GM21576 (cell line): ENCODE results near the gene SPRR4.

Experiments used
- ATAC-seq: cut with Tn5 transposase; IDR thresholded peaks from one replicate; pipeline ENCODE4 v1.9.1; 2021; ENCODE audit warnings: mild to moderate bottlenecking, moderate library complexity; ENCODE audit not compliant: unreplicated experiment

SPRR4 gene, protein sequence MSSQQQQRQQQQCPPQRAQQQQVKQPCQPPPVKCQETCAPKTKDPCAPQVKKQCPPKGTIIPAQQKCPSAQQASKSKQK

DNA sequence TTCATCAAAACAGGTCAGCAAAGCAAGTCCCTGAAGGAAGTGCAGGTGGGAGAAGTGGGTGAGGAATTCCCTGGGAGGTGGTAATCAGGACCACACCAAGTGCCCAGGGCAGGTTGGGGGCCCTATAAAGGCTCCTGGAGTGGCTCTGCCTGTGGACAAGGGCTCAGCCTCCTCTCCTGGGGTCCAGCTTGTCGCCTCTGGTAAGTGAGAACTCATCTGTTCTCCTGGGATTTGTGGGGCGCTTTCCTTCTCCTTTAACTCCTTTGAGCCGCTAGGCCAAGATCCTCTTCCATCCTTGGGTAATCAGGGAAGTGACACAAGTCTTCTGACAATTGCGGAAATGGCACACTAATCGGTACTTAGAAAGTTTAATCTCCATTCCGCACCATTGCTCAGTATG lies at the start of gene SPRR4:
SPRR4 (plus strand) TSS at position 154 of the 400 bp plus-strand sequence. CDS start 1,243 bp downstream, outside the sequence.
- ATAC-seq, result no peak

GRCh38 chr1:152924191-152924590 lies 46.3 kb upstream of the SPRR4 start:
- no peak for ATAC-seq

DNA sequence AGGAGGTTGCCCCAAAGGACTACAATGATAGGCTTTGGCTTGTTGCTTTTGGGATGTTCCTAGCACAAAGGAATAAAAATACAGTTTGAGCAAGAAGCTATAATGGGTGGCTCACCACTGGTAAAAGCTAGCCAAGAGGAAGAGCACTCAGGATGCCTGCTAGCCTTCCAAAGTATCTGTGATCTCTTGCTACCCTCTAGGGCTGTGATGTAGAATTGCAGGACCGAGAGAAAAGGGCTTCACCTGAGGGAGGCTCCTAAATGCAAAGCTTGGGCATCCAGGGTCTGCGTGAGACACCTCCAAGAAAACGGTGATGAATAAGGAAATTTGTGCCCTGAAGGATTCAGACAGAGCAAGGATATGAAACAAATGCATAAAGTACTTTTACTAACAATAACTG lies 44.4 kb upstream of the SPRR4 start:
- no peak for ATAC-seq

DNA sequence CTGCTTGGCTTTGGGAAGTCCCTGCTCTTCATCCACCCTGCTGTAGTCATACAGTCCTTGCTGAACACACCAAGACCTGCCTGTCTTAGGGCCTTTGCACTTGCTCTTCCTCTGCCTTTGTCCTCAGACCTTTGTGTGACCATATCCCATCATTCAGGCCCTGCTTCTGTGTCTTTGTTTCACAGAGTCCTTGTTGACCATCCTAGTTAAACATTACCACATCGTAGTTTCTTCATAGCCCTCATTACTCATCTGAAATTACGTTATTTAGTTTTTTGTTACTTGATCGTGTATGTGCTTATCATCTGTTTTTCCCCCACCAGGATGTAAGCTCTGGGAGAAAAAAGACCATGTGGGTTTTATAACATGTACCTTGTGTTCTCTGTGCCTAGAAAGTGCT lies 41.8 kb upstream of the SPRR4 start:
- no peak for ATAC-seq

GRCh38 chr1:152932170-152932811 lies 38.2 kb upstream of the SPRR4 start:
- no peak for ATAC-seq

- no peak for ATAC-seq
These were observed 37.3 kb upstream of the SPRR4 start for GRCh38 chr1:152933196-152933595.

- ATAC-seq, result no peak
These were observed 29.8 kb upstream of the SPRR4 start for GRCh38 chr1:152940614-152941013.

DNA sequence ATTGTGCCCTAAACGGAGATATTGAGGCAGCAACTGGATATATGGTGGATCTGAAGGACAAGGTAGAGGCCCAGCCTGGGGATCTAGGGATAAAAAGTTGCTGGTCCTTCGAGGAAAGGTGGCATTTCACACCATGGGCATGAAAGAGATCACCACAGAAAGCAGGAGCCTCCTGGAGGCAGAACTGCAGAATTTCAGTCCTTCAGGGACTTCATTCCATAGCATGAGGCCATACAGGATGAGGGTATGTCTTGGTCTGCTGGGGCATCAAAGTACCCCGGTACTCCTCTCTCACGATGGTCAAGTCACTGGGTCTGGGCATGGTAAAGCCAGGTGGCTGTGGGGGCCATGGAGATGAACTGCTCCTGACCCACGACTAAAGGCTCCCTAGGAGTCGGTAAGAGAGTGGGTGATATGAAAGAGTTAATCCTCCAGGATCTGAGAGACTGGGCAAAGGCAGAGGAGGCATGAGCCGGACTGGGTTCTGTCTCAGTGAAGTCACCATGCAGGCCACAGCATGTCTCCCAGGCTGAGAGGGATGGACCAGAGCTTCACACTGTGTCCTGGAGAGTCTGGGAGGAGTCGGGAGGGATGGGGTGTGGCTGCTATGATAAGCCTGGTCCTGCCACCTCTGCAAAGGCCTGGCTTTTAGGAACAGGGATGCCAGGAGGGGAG lies 29.3 kb upstream of the SPRR4 start:
- ATAC-seq, result no peak

GRCh38 chr1:152942161-152942560 lies 28.3 kb upstream of the SPRR4 start:
- ATAC-seq, result no peak

DNA sequence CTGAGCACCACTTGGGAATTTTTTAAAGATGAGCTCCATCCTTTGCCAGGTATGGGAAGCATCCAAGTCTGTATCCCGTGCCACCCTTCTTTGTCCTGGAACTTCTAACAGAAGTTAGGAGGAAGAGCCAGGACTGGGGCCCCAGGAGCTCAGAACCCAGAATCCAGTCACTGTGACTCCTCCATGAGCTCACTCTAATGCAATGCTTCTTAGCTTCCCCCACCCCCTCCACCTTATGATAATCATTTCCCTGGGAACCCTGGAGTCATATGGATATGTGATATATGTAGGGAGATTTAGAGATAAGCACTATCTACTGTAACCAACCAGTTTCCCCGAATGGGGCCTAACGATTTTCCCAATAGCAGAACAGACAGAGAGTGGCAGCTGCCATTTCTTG lies 24.2 kb upstream of the SPRR4 start:
- no peak for ATAC-seq

- no peak for ATAC-seq
These were observed 23.7 kb upstream of the SPRR4 start, which contains the start of gene SPRR5 for GRCh38 chr1:152946651-152947256. TSS of gene SPRR5 (plus strand) at chr1:152947206. CDS start at chr1:152948555, 1,349 bp downstream.

GRCh38 chr1:152951711-152952110 lies 18.7 kb upstream of the SPRR4 start:
- no peak for ATAC-seq

GRCh38 chr1:152953761-152954160 lies 16.7 kb upstream of the SPRR4 start:
- no peak for ATAC-seq

GRCh38 chr1:152954436-152954835 lies 16.0 kb upstream of the SPRR4 start:
- no peak for ATAC-seq

DNA sequence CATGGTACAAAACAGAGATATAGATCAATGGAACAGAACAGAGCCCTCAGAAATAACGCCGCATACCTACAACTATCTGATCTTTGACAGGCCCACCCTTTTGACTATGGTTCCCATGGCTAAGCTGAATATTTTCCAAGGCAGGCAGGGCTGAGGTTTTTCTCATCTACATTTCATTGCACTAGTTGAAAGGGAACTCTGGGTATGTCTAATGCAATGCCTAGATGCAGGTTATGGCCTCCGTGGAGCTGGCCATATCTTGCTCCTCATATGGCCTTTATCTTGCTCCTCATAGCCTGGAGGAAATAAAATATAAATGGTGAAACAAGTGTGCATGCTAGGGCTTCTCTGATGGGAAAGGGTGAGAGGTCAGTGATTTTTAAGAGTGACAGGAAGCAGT lies 12.9 kb upstream of the SPRR4 start:
- ATAC-seq, result no peak

- no peak for ATAC-seq
These were observed 11.2 kb upstream of the SPRR4 start for GRCh38 chr1:152959273-152959672.

- no peak for ATAC-seq
These were observed 10.5 kb upstream of the SPRR4 start for GRCh38 chr1:152959801-152960451.

- no peak for ATAC-seq
These were observed 9.9 kb upstream of the SPRR4 start for GRCh38 chr1:152960452-152961044.

- ATAC-seq, result no peak
These were observed 9.1 kb upstream of the SPRR4 start for GRCh38 chr1:152961226-152961891.

DNA sequence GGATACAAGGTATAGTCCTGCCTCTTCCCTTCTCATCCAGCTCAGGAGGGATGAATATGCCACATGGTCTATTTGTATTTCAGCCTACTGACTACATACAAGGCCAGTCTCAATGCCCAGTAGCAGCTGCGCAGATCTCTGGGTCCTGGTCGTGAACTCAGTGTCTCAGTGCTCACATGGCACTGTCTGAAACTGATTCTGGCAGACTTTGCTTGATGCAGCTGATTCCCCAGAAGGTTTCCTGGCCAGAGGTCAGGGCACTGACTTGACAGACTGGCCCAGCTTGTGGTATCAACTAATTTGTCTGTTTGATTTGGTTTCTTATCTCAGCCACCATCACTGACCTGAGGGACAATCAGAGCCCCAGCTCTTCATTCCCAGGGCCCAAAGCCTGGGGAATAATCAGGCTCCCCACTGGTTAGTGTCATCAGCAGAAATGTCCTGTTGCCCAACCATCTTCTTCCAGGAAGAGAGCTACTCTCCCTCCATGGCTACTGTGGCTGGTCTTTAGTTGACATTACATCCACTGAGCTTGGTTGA lies 7.5 kb upstream of the SPRR4 start:
- ATAC-seq, result no peak
